Chondrocyte (in vitro differentiated cells): ENCODE measurements around the gene PLCH2. TPM values are rescaled to one million over a fixed set of nuclear protein-coding genes. Genes with fewer than 3 reads are reported as not detected.

Experiments
- DNase-seq: peaks from one replicate; pipeline ENCODE4 v3.0.0; 2021; ENCODE audit warnings: mixed read lengths, low spot score
- H3K27ac Mint-ChIP-seq: one replicate; pipeline ENCODE4 v1.8.0; 2021; ENCODE audit warnings: mild to moderate bottlenecking, moderate library complexity, mixed read lengths; ENCODE audit not compliant: unreplicated experiment
- H3K27me3 Mint-ChIP-seq: 2 replicates; pipeline ENCODE4 v1.8.0; 2021; ENCODE audit warnings: low read depth, mixed read lengths
- H3K36me3 Mint-ChIP-seq: 2 replicates; pipeline ENCODE4 v1.8.0; 2021; ENCODE audit warnings: low read depth, mixed read lengths
- H3K4me1 Mint-ChIP-seq: 2 replicates; pipeline ENCODE4 v1.8.0; 2021; ENCODE audit warnings: low read depth, mild to moderate bottlenecking, mixed read lengths
- H3K4me3 Mint-ChIP-seq: one replicate; pipeline ENCODE4 v1.8.0; 2021; ENCODE audit warnings: mild to moderate bottlenecking, moderate library complexity, mixed read lengths; ENCODE audit not compliant: unreplicated experiment
- H3K9me3 Mint-ChIP-seq: 2 replicates; pipeline ENCODE4 v1.8.0; 2021; ENCODE audit warnings: low read depth, mixed read lengths
- CTCF ChIP-seq: fragments of 200-600 bp; sonication (generic); IDR thresholded peaks from 2 replicates; pipeline ENCODE4 v1.5.0; 2021; ENCODE audit warnings: antibody characterized with exemption, mild to moderate bottlenecking, moderate library complexity
- total RNA-seq: library from RNA; stranded (reverse); gene quantifications from 3 replicates; pipeline ENCODE4 v1.2.1, GENCODE V29; 2021

The PLCH2 gene
- total RNA-seq, 1 donor from 2014 or later, result 2.4 TPM

GRCh38 chr1:2479186-2479585, 3.1 kb downstream of the PLCH2 start:
- Mint-ChIP-seq H3K27me3 (no peaks in the 10 kb centered on the region), H3K36me3 (no peaks in the 10 kb centered on the region), H3K27ac (no peak overlapping the region), H3K4me1 (no peaks in the 10 kb centered on the region), H3K9me3 (no peaks in the 10 kb centered on the region), H3K4me3 (no peak overlapping the region)
- no peak for TF ChIP-seq CTCF
- no peak for DNase-seq

DNA sequence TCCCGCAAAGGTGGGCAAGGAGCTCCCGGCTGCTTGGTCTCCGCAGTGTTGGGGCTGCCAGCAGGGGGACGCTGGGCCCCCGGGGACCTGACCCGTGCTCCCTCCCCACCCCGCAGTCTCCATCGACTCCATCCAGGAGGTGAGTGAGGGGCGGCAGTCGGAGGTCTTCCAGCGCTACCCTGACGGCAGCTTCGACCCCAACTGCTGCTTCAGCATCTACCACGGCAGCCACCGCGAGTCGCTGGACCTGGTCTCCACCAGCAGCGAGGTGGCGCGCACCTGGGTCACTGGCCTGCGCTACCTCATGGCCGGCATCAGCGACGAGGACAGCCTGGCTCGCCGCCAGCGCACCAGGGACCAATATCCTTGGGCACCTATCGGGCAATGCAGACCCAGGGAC, 3.5 kb downstream of the PLCH2 start:
- H3K27ac Mint-ChIP-seq, result no peak overlapping the region
- no peaks in the 10 kb centered on the region for H3K4me1 Mint-ChIP-seq
- H3K27me3 Mint-ChIP-seq, result no peaks in the 10 kb centered on the region
- TF ChIP-seq CTCF, result no peak
- no peak for DNase-seq
- H3K4me3 Mint-ChIP-seq, result no peak overlapping the region
- no peaks in the 10 kb centered on the region for H3K36me3 Mint-ChIP-seq
- H3K9me3 Mint-ChIP-seq, result no peaks in the 10 kb centered on the region

DNA sequence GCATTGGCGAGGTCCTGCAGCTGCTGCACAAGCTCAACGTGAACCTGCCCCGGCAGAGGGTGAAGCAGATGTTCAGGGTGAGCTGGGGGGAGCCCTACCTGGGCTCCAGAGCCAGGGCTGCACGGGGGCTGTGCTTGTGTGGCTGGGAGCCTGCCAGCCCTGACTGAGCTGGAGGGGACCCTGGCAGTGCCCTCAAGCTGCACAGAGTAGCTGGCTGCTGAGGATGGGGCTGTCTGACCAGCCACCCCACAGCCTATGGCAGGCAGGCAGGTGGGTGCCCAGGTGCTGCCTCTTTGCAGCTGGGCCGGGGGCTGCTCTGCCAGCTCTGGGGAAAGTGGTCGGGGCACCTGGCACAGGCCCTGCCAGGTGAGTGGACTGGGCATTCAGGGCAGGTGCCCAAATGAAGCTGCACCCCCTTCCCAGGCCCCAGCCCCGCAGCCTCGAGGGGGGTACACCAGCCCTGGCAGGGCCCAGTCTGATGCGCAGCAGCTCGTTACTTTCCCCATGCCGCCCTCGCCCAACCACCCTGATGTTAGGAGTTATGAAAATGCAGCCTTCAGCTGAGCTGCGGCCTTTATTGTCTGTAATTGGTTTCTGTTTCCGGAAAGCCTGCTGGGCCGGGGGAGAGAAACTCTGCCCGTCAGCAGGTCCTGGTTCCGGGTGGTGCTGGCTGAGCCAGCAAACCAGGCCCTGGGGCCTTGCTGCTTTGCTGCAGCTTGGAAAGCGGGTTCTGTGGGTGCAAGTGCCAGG, 4.3 kb downstream of the PLCH2 start:
- no peak for DNase-seq
- no peaks in the 10 kb centered on the region for H3K27me3 Mint-ChIP-seq
- no peak overlapping the region for H3K4me3 Mint-ChIP-seq
- no peak overlapping the region for H3K27ac Mint-ChIP-seq
- H3K4me1 Mint-ChIP-seq, result no peaks in the 10 kb centered on the region
- no peaks in the 10 kb centered on the region for H3K36me3 Mint-ChIP-seq
- no peak for TF ChIP-seq CTCF
- H3K9me3 Mint-ChIP-seq, result no peaks in the 10 kb centered on the region

- no peak for TF ChIP-seq CTCF
- no peak for DNase-seq
- no peaks in the 10 kb centered on the region for H3K27me3 Mint-ChIP-seq
- no peaks in the 10 kb centered on the region for H3K9me3 Mint-ChIP-seq
- H3K27ac Mint-ChIP-seq, result no peak overlapping the region
- H3K4me1 Mint-ChIP-seq, result no peaks in the 10 kb centered on the region
- no peaks in the 10 kb centered on the region for H3K36me3 Mint-ChIP-seq
- no peak overlapping the region for H3K4me3 Mint-ChIP-seq
These were observed 4.9 kb downstream of the PLCH2 start for GRCh38 chr1:2480986-2481364.

DNA sequence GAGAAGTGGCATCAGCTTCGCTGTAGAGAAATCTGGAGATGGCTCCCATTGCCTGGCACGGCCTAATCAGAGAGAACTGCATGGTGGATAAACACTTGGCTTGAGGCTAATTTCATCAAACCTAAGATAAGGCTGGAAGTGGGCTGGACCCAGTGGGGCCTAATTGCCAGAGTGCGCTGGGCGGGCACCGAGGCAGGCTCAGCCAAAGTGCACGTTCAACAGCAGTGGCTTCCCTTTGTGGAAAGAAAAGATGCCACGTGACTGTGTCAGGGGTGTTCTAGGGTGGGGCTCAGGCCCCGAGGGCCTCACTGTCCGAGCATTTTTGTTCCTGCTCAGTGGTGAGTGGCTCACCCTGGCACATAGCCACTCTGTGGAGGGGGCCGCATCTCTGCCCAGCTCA, 5.8 kb downstream of the PLCH2 start:
- H3K27ac Mint-ChIP-seq, result no peak overlapping the region
- no peak overlapping the region for H3K4me3 Mint-ChIP-seq
- no peak for TF ChIP-seq CTCF
- H3K27me3 Mint-ChIP-seq, result no peaks in the 10 kb centered on the region
- no peaks in the 10 kb centered on the region for H3K9me3 Mint-ChIP-seq
- H3K36me3 Mint-ChIP-seq, result no peaks in the 10 kb centered on the region
- no peak for DNase-seq
- no peaks in the 10 kb centered on the region for H3K4me1 Mint-ChIP-seq
